CD4-positive, alpha-beta T cell treated with Interleukin-4 for 1 hour (primary cell): ENCODE data around the gene OPTN.
A peak's percentile ranks its signal among the peaks of the same experiment; 100 is the strongest.
"Not testable (repeated sequence)": the region's sequence is repeated elsewhere in the genome, so short reads cannot be mapped to it uniquely, and the experiment has no call there.

ENCODE experiments used
- DNase-seq, 2 donors: peaks; one replicate each; pipeline ENCODE4 v3.0.0-alpha.2; 2020 to 2022

Gene OPTN

GRCh38 chr10:13099666-13100348 lies at the start of gene OPTN:
Gene OPTN (plus strand): TSS chr10:13100163. CDS start chr10:13109123, 8,960 bp downstream.
- DNase-seq: peak; percentile 80 to 86

GRCh38 chr10:13051126-13051694 lies 48.8 kb upstream of the OPTN start:
- no peak for DNase-seq

GRCh38 chr10:13053208-13053607 lies 46.8 kb upstream of the OPTN start:
- DNase-seq: not testable (repeated sequence)

GRCh38 chr10:13053794-13054462 lies 46.0 kb upstream of the OPTN start:
- DNase-seq: no peak

GRCh38 chr10:13054844-13055243 lies 45.1 kb upstream of the OPTN start:
- DNase-seq: no peak

GRCh38 chr10:13056456-13057077 lies 43.4 kb upstream of the OPTN start:
- DNase-seq: no peak

- DNase-seq: no peak
These were observed 37.2 kb upstream of the OPTN start for GRCh38 chr10:13062803-13063202.

GRCh38 chr10:13066527-13066926 lies 33.4 kb upstream of the OPTN start:
- DNase-seq: no peak

GRCh38 chr10:13067431-13067830 lies 32.5 kb upstream of the OPTN start:
- DNase-seq: no peak

- DNase-seq: no peak
These were observed 31.9 kb upstream of the OPTN start for GRCh38 chr10:13068071-13068470.

- DNase-seq: no peak
These were observed 31.5 kb upstream of the OPTN start for GRCh38 chr10:13068484-13068883.

GRCh38 chr10:13072339-13072738 lies 27.6 kb upstream of the OPTN start:
- DNase-seq: no peak

- DNase-seq: peak; percentile 35 to 46
These were observed 25.2 kb upstream of the OPTN start for GRCh38 chr10:13074563-13075451.

GRCh38 chr10:13078912-13079775 lies 20.8 kb upstream of the OPTN start:
- no peak for DNase-seq

- DNase-seq: no peak
These were observed 20.2 kb upstream of the OPTN start for GRCh38 chr10:13079776-13080050.

GRCh38 chr10:13080643-13081042 lies 19.3 kb upstream of the OPTN start:
- no peak for DNase-seq

- not testable (repeated sequence) for DNase-seq
These were observed 16.3 kb upstream of the OPTN start for GRCh38 chr10:13083700-13084099.

GRCh38 chr10:13086056-13086455 lies 13.9 kb upstream of the OPTN start:
- DNase-seq: no peak

- no peak for DNase-seq
These were observed 12.4 kb upstream of the OPTN start for GRCh38 chr10:13087601-13087985.

GRCh38 chr10:13087986-13088618 lies 11.9 kb upstream of the OPTN start:
- no peak for DNase-seq

GRCh38 chr10:13089345-13089744 lies 10.6 kb upstream of the OPTN start:
- no peak for DNase-seq

GRCh38 chr10:13090289-13090688 lies 9.7 kb upstream of the OPTN start:
- DNase-seq: no peak
